Effector memory CD4-positive, alpha-beta T cell (primary cell): ENCODE measurements around the gene STT3B.

Source experiments
- DNase-seq, 3 donors: peaks; one replicate each; pipeline ENCODE4 v3.0.0-alpha.2; 2020
- H3K27ac ChIP-seq: 2 replicates; pipeline ENCODE4 v1.7.0; 2013; ENCODE audit warnings: mild to moderate bottlenecking, low read length, moderate library complexity; ENCODE audit not compliant: insufficient read depth, poor library complexity, severe bottlenecking
- H3K27me3 ChIP-seq: replicated peaks from 2 replicates; pipeline ENCODE4 v1.7.0; 2013; ENCODE audit warnings: mild to moderate bottlenecking, low read length; ENCODE audit not compliant: insufficient read depth, control insufficient read depth, poor library complexity, severe bottlenecking
- H3K36me3 ChIP-seq: 2 replicates; pipeline ENCODE4 v1.7.0; 2013; ENCODE audit warnings: mild to moderate bottlenecking, low read length, moderate library complexity; ENCODE audit not compliant: control insufficient read depth, insufficient read depth
- H3K4me1 ChIP-seq: 2 replicates; pipeline ENCODE4 v1.7.0; 2013; ENCODE audit warnings: low read length, mild to moderate bottlenecking; ENCODE audit not compliant: control insufficient read depth, insufficient read depth, poor library complexity, severe bottlenecking
- H3K4me3 ChIP-seq: 2 replicates; pipeline ENCODE4 v1.7.0; 2013; ENCODE audit warnings: low read length, low read depth, mild to moderate bottlenecking; ENCODE audit not compliant: insufficient read depth, poor library complexity, severe bottlenecking
- H3K9me3 ChIP-seq: 2 replicates; pipeline ENCODE4 v1.7.0; 2013; ENCODE audit warnings: mild to moderate bottlenecking, low read length, moderate library complexity; ENCODE audit not compliant: control insufficient read depth

Gene STT3B

GRCh38 chr3:31671451-31671850, 138.7 kb downstream of the STT3B start:
- Histone ChIP-seq H3K9me3 (no peaks in the 10 kb centered on the region), H3K4me3 (no peak overlapping the region), H3K27me3 (no peaks in the 10 kb centered on the region), H3K27ac (no peak overlapping the region), H3K36me3 (no peaks in the 10 kb centered on the region), H3K4me1 (no peaks in the 10 kb centered on the region)
- no peak for DNase-seq

DNA sequence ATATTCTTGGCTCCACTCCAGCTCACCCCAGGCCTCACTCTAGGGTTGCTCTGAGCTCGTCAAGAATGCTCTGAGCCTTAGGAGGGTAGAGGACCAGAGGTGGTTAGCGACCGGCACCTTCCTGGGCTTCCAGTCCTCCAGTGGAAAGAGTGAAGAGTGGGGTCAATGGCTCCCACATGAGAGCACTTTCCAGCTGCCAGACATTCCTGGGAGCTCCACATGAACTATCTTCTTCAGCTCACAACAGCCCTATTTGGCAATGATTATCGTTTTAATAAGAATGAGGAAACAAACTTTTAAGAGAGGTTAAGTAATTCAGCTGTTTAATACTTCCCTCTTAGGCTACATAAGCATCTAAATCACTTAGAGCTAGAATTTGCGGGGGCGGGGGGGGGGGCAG, 139.3 kb downstream of the STT3B start:
- no peak for DNase-seq
- H3K9me3 ChIP-seq, result no peaks in the 10 kb centered on the region
- H3K4me3 ChIP-seq, result no peak overlapping the region
- no peaks in the 10 kb centered on the region for H3K27me3 ChIP-seq
- no peak overlapping the region for H3K27ac ChIP-seq
- no peaks in the 10 kb centered on the region for H3K4me1 ChIP-seq
- H3K36me3 ChIP-seq, result no peaks in the 10 kb centered on the region

DNA sequence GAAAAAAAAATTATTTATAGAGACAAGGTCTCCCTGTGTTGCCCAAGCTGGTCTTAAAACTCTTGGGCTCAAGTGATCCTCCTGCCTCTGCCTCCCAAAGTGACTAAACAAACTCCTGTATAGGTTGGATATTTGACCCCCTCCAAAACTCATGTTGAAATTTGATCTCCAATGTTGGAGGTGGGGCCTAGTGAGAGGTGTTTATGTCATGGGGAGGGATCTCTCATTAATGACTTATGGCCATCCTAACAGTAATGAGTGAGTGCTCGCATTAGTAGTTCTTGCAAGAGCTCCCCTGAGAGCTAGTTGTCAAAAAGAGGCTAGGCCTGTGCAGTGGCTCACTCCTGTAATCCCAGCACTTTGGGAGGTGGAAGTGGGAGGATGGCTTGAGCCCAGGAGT, 141.2 kb downstream of the STT3B start:
- DNase-seq, result no peak
- Histone ChIP-seq H3K27me3 (no peaks in the 10 kb centered on the region), H3K9me3 (no peaks in the 10 kb centered on the region), H3K4me3 (no peak overlapping the region), H3K36me3 (no peaks in the 10 kb centered on the region), H3K4me1 (no peaks in the 10 kb centered on the region), H3K27ac (no peak overlapping the region)

DNA sequence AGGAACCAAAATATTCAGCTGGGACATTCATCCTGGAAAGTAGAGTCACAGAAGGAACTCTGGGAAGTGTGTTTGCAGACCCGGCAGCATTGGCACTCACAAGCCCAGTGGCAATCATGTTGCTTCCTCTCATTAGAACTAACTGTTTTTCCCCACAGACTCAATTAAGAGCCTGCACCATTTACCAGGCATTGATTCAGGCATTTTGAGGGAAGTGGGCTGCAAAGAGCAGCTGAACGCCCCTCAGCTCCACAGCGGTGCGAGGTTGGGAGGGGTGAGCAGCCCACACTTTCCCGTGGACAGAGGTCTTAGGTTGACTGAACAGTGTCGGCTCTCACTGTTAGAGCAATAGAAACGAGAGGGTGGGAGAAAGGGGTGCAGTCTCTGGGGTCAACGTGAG, 143.8 kb downstream of the STT3B start:
- Histone ChIP-seq H3K36me3 (no peaks in the 10 kb centered on the region), H3K27me3 (no peaks in the 10 kb centered on the region), H3K4me3 (no peak overlapping the region), H3K27ac (no peak overlapping the region), H3K4me1 (no peaks in the 10 kb centered on the region), H3K9me3 (no peaks in the 10 kb centered on the region)
- DNase-seq, result no peak

DNA sequence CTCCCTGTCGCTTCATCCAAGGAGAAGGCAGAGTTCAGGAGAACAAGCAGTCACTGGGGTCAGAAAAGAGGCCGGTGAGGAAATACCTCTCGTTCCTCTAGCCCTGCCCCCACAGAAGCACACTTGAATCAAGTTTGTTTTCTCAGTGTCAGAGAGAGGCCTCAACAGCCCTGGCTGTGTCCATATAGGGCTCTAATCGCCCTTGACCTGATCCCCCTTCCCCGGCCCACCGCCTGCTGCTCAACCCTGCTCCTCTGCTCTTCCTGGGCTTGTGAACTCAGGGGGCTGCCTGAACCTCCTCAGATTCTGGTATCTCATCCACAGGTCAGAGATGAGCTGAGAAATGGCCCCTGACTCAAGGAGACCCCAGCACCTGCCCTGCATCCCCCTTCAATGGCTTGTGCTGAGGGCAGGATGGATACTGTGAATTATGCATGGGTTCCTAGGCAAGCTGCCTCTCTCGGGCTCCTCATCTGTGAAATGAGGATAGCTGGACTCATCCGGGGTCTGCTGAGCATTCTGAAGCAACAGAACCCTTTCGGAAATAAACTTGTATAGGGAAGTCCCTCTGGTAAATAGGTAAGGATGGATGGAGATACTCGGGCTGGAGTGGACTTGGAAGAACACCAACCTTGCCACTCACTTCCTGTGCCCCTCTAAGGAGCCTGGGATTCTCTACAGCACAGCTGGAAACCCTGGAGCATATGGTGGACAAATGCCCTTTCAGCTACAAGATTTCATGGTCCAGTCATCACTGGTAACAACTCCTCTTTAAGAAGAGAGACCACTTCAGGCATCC, 147.5 kb downstream of the STT3B start:
- H3K36me3 ChIP-seq, result no peaks in the 10 kb centered on the region
- H3K9me3 ChIP-seq, result no peaks in the 10 kb centered on the region
- no peak overlapping the region for H3K27ac ChIP-seq
- DNase-seq, result no peak
- H3K4me1 ChIP-seq, result no peaks in the 10 kb centered on the region
- H3K27me3 ChIP-seq, result no peaks in the 10 kb centered on the region
- no peak overlapping the region for H3K4me3 ChIP-seq
